B cell (primary cell): Measurements from ENCODE around the gene ALDH1L2. TPM values are rescaled to one million over a fixed set of nuclear protein-coding genes. Genes with fewer than 3 reads are reported as not detected.

ENCODE experiments used
- ATAC-seq: fragments of 200-7000 bp; cut with Tn5 transposase; one replicate; pipeline ENCODE4 v1.10.0; 2021; ENCODE audit warnings: low read depth, mild to moderate bottlenecking, moderate number of reproducible peaks, moderate library complexity
- CTCF ChIA-PET: fragments of 350-600 bp; sonication (Branson Sonifier 250); formaldehyde crosslinking; loops from one replicate; lab custom pipeline; 2021; ENCODE audit warnings: antibody characterized with exemption, inconsistent platforms; lab: Charles Lee
- POLR2A ChIA-PET: fragments of 350-600 bp; sonication (Branson Sonifier 250); formaldehyde crosslinking; loops from one replicate; lab custom pipeline; 2021; ENCODE audit warnings: antibody characterized with exemption; lab: Charles Lee
- DNase-seq: peaks from one replicate; pipeline ENCODE4 v3.0.0; 2013
- H2AFZ ChIP-seq: 2 replicates; pipeline ENCODE4 v1.6.1; 2012; ENCODE audit warnings: mild to moderate bottlenecking, low read depth, low read length; ENCODE audit not compliant: insufficient read depth, poor library complexity, severe bottlenecking
- H3K27ac ChIP-seq, 2 donors: 1 replicate in 1 of 2; 2 replicates in 1 of 2; pipeline ENCODE4 v1.5.1; 2012 to 2013; ENCODE audit warnings: low read length in 2 of 2, mild to moderate bottlenecking in 2 of 2, moderate library complexity in 1 of 2
- H3K27me3 ChIP-seq, 4 experiments: fragments of 200-600 bp in 1 of 4; sonication (generic) in 1 of 4; replicated peaks in 1 of 4; 1 replicate in 2 of 4; 2 replicates in 2 of 4; pipeline versions ENCODE4 v1.6.1 to v1.7.0; 2013 to 2016; ENCODE audit warnings: low read length in 3 of 4, mild to moderate bottlenecking in 2 of 4, mixed read lengths in 1 of 4, moderate library complexity in 1 of 4; ENCODE audit not compliant: insufficient read depth in 4 of 4, control insufficient read depth in 3 of 4; ENCODE audit errors: control extremely low read depth in 1 of 4
- H3K36me3 ChIP-seq, 2 experiments: replicated peaks in 1 of 2; 1 replicate in 1 of 2; 2 replicates in 1 of 2; pipeline versions ENCODE4 v1.6.1 to v1.7.1; 2013; ENCODE audit warnings: low read length in 1 of 2; ENCODE audit not compliant: insufficient read depth in 2 of 2, control insufficient read depth in 1 of 2; ENCODE audit errors: control extremely low read depth in 1 of 2, extremely low read depth in 1 of 2
- H3K4me1 ChIP-seq, 2 donors: fragments of 200-600 bp in 1 of 2; sonication (generic) in 1 of 2; 1 replicate in 1 of 2; 2 replicates in 1 of 2; pipeline versions ENCODE4 v1.5.1 to v1.6.1; 2013 to 2017; ENCODE audit warnings: low read length in 2 of 2; ENCODE audit not compliant: control insufficient read depth in 2 of 2, insufficient read depth in 2 of 2
- H3K4me2 ChIP-seq: replicated peaks from 2 replicates; pipeline ENCODE3; 2012; ENCODE audit warnings: mild to moderate bottlenecking, low read depth, low read length; ENCODE audit not compliant: poor library complexity, severe bottlenecking
- H3K4me3 ChIP-seq, 5 experiments: fragments of 200-600 bp in 1 of 5; sonication (generic) in 1 of 5; 1 replicate in 3 of 5; 2 replicates in 2 of 5; pipeline versions ENCODE4 v1.5.1 to v1.7.0; 2011 to 2016; ENCODE audit warnings: low read length in 4 of 5, mild to moderate bottlenecking in 4 of 5, low read depth in 2 of 5, control low read depth in 1 of 5, moderate library complexity in 1 of 5; ENCODE audit not compliant: insufficient read depth in 1 of 5; ENCODE audit errors: control extremely low read depth in 1 of 5, extremely low read depth in 1 of 5
- H3K79me2 ChIP-seq: fragments of 200-600 bp; sonication (generic); one replicate; pipeline ENCODE4 v1.6.0; 2016; ENCODE audit warnings: low read length; ENCODE audit not compliant: control insufficient read depth, insufficient read depth
- H3K9ac ChIP-seq: fragments of 200-600 bp; sonication (generic); 2 replicates; pipeline ENCODE4 v1.6.1; 2017; ENCODE audit warnings: mild to moderate bottlenecking, low read length, moderate library complexity
- H3K9me3 ChIP-seq, 3 donors: one replicate each; pipeline versions ENCODE4 v1.6.1 to v1.7.1; 2013; ENCODE audit warnings: low read length in 2 of 3; ENCODE audit not compliant: control insufficient read depth in 2 of 3, insufficient read depth in 1 of 3; ENCODE audit errors: control extremely low read depth in 1 of 3
- H4K20me1 ChIP-seq: 2 replicates; pipeline ENCODE4 v1.6.0; 2012; ENCODE audit warnings: mild to moderate bottlenecking, low read length; ENCODE audit not compliant: insufficient read depth, control insufficient read depth, poor library complexity, severe bottlenecking
- H3K27ac Mint-ChIP-seq: one replicate; pipeline ENCODE4 v1.8.0; 2021; ENCODE audit warnings: mixed read lengths
- H3K27me3 Mint-ChIP-seq: one replicate; pipeline ENCODE4 v1.8.0; 2021; ENCODE audit warnings: mixed read lengths
- H3K4me1 Mint-ChIP-seq: one replicate; pipeline ENCODE4 v1.8.0; 2021; ENCODE audit warnings: mixed read lengths
- H3K4me3 Mint-ChIP-seq: one replicate; pipeline ENCODE4 v1.8.0; 2021; ENCODE audit warnings: mixed read lengths
- H3K9me3 Mint-ChIP-seq: one replicate; pipeline ENCODE4 v1.8.0; 2022; ENCODE audit warnings: mixed read lengths; ENCODE audit not compliant: insufficient read depth
- CTCF ChIP-seq: fragments of 200-600 bp; IDR thresholded peaks from one replicate; pipeline ENCODE4 v1.8.0; 2022; ENCODE audit warnings: antibody characterized with exemption, mild to moderate bottlenecking
- EZH2 ChIP-seq: IDR thresholded peaks from 2 replicates; pipeline ENCODE4 v1.6.1; 2012; ENCODE audit warnings: borderline replicate concordance, low read depth, mild to moderate bottlenecking, moderate library complexity, low read length; ENCODE audit not compliant: insufficient read depth, poor library complexity, severe bottlenecking
- WGBS: methylation state at CpG from one replicate; pipeline ENCODE4 v1.1.5; 2013; ENCODE audit warnings: missing lambda C conversion rate; ENCODE audit not compliant: insufficient coverage; 5-methylcytosine and 5-hydroxymethylcytosine counted together
- intact Hi-C: fragments of 100-400 bp; cut with micrococcal nuclease; formaldehyde crosslinking; loops from one replicate; pipeline ENCODE4 v1.10.0; 2022
- polyA plus RNA-seq: library from polyadenylated mRNA; depleted of rRNA; stranded (reverse); fragments of >200 nt; gene quantifications from 2 replicates; pipeline ENCODE4 v1.2.3, GENCODE V29; 2012
- total RNA-seq, 2 donors: library from RNA; stranded (reverse); fragments of 120-200 nt in 1 of 2; gene quantifications; 1 replicate in 1 of 2; 2 replicates in 1 of 2; pipeline versions ENCODE4 v1.2.3 to v1.2.4, GENCODE V29; 2013 to 2022

The ALDH1L2 gene
- total and polyA plus RNA-seq, 2 donors (not counting 1 experiment from before 2014, with no cell fraction given), result 0.04 to 0.32 TPM

- H3K9me3 Mint-ChIP-seq, result no peaks in the 10 kb centered on the region
- ATAC-seq, result no peak
- H3K27me3 Mint-ChIP-seq, result no peaks in the 10 kb centered on the region
- Histone ChIP-seq H3K27ac (no peak overlapping the region), H3K79me2 (no peaks in the 10 kb centered on the region), H3K4me3 (no peak overlapping the region), H3K27me3 (no peaks in the 10 kb centered on the region), H3K9me3 (no peaks in the 10 kb centered on the region), H3K9ac (no peak overlapping the region), H3K4me2 (no peak overlapping the region), H2AFZ (no peak overlapping the region), H3K4me1 (no peaks in the 10 kb centered on the region), H3K36me3 (no peaks in the 10 kb centered on the region), H4K20me1 (no peaks in the 10 kb centered on the region)
- intact Hi-C loops, result no loop called here
- H3K4me1 Mint-ChIP-seq, result peaks cover 5% of the 10 kb centered on the region
- WGBS, result no CpG with 5 or more reads among the region's 3 CpGs
- TF ChIP-seq EZH2, result no peak
- TF ChIP-seq CTCF, result no peak
- CTCF ChIA-PET, result no interaction called here
- no peak for DNase-seq
- no peak overlapping the region for H3K27ac Mint-ChIP-seq
- no peak overlapping the region for H3K4me3 Mint-ChIP-seq
- POLR2A ChIA-PET, result no interaction called here
These were observed 47.2 kb downstream of the ALDH1L2 start for GRCh38 chr12:105036937-105037649.

- intact Hi-C loops, result no loop called here
- POLR2A ChIA-PET, result no interaction called here
- no CpG with 5 or more reads among the region's 2 CpGs for WGBS
These were observed 50.4 kb downstream of the ALDH1L2 start for GRCh38 chr12:105033851-105034250.

More at GRCh38 chr12:105033851-105034250, 50.4 kb downstream of the ALDH1L2 start:
- Histone ChIP-seq H3K9me3 (peaks cover 0 to 2% (median 0%) of the 10 kb centered on the region in 3 donors), H3K36me3 (no peaks in the 10 kb centered on the region), H3K9ac (no peak overlapping the region), H3K4me1 (peaks cover 8 to 15% of the 10 kb centered on the region in 2 donors), H3K4me3 (no peak overlapping the region), H2AFZ (no peak overlapping the region), H4K20me1 (no peaks in the 10 kb centered on the region), H3K79me2 (no peaks in the 10 kb centered on the region), H3K27ac (no peak overlapping the region), H3K27me3 (no peaks in the 10 kb centered on the region), H3K4me2 (no peak overlapping the region)
- Mint-ChIP-seq H3K4me1 (peaks cover 16% of the 10 kb centered on the region), H3K27ac (no peak overlapping the region), H3K27me3 (no peaks in the 10 kb centered on the region), H3K4me3 (no peak overlapping the region), H3K9me3 (no peaks in the 10 kb centered on the region)
- DNase-seq, result no peak
- no peak for ATAC-seq
- CTCF ChIA-PET, result interaction anchor here (1.3 kb wide), 1 partner anchor 11 kb away, joined by 3 read pairs; no protein-coding TSS in a partner anchor
- TF ChIP-seq CTCF, result no peak
- no peak for TF ChIP-seq EZH2
